ENCODE results near the gene PDSS1. TPM values are rescaled to one million over a fixed set of nuclear protein-coding genes. Genes with fewer than 3 reads are reported as not detected.

PDSS1 gene
- total and polyA plus RNA-seq, 9 of the 15 experiments (the other 6 are each of a cell fraction or from before 2014, with no cell fraction given), result 11.0 to 59.5 (median 45.3) TPM

DNA sequence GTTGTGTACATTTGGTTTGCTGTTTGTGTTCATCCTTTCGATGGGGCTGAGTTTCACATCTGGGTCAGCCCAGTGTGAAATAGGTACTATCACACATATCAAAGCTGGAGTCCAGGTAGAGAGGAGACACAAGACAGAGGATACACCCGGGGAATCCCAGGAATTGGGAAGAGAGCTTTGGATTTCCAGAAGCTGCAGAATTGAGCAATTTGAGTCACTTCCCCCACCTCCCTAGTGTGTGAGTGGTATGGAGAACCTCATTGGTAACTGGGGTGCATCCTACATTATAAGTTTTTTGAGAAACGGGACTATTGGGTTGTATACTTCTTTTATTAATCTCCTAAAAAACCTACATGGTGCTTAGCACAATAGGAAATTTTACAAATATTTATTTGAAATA is 12.1 kb upstream of the PDSS1 start:
- POLR2A ChIA-PET, result no interaction called here
- H3K9me1 ChIP-seq (ENCODE audit: control insufficient read depth, insufficient read depth, low read length), result no peaks in the 10 kb centered on the region
- H4K20me1 ChIP-seq (replicated peaks; ENCODE audit: control insufficient read depth, insufficient read depth, low read length), result no peaks in the 10 kb centered on the region
- no peaks in the 10 kb centered on the region; a peak in 1 of 5 replicates for H3K4me1 ChIP-seq (replicated peaks in 1 of 2; ENCODE audit: control insufficient read depth in 2 of 2, insufficient read depth in 2 of 2, low read length in 2 of 2)
- intact Hi-C loops (cut with micrococcal nuclease) (no loop called here), in situ Hi-C loops (cut with MboI) (no loop called here)
- H2AFZ ChIP-seq (ENCODE audit: low read depth, low read length), result peak overlapping the region; percentile 84
- H3K36me3 ChIP-seq (ENCODE audit: control insufficient read depth, insufficient read depth, low read length), result no peaks in the 10 kb centered on the region
- BruUV-seq (replicated peaks), result no TSS peak
- ATAC-seq (no peak), FAIRE-seq (no peak), DNase-seq (ENCODE audit: extremely low read depth in 1 of 4, low spot score in 3 of 4) (no peak)
- H3K4me2 ChIP-seq (ENCODE audit: insufficient read depth, low read length), result no peak overlapping the region
- no peak overlapping the region for H3K4me3 ChIP-seq
- H3K9me3 ChIP-seq (replicated peaks; ENCODE audit: control insufficient read depth, insufficient read depth, low read depth, low read length), result no peaks in the 10 kb centered on the region
- CTCF ChIA-PET (ENCODE audit: low intra/inter-chr PET ratio), result no interaction called here
- 29% methylated on average over 3 of the region's 3 CpGs for WGBS (ENCODE audit: insufficient coverage, low coverage, missing lambda C conversion rate)
- H3K27ac ChIP-seq (ENCODE audit: extremely low read depth, low read depth, low read length), result no peak overlapping the region
- no peaks in the 10 kb centered on the region for H3K27me3 ChIP-seq (ENCODE audit: control insufficient read depth in 2 of 2, insufficient read depth in 2 of 2, low read length in 2 of 2)
- H3K9ac ChIP-seq (ENCODE audit: insufficient read depth in 1 of 2, low read depth in 2 of 2, low read length in 2 of 2), result no peak overlapping the region
- H3K79me2 ChIP-seq (ENCODE audit: control insufficient read depth, insufficient read depth, low read length), result no peaks in the 10 kb centered on the region
- TF ChIP-seq POLR2H (tag; IDR thresholded peaks at IDR 0.05; ENCODE audit: low read depth), result no peak
- TF ChIP-seq PCBP2 (IDR thresholded peaks at IDR 0.05; ENCODE audit: low read depth, low read length, poor library complexity, severe bottlenecking), result no peak
- TF ChIP-seq TARDBP (IDR thresholded peaks at IDR 0.05), result no peak
- TF ChIP-seq, protein P1, sequence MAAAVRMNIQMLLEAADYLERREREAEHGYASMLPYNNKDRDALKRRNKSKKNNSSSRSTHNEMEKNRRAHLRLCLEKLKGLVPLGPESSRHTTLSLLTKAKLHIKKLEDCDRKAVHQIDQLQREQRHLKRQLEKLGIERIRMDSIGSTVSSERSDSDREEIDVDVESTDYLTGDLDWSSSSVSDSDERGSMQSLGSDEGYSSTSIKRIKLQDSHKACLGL (CRISPR knock-in tag; IDR thresholded peaks at IDR 0.05; ENCODE audit: borderline replicate concordance, poor library complexity, severe bottlenecking), result no peak
- no peak for TF ChIP-seq HNRNPUL1 (IDR thresholded peaks at IDR 0.05; ENCODE audit: low read length)
- TF ChIP-seq MYC (IDR thresholded peaks at IDR 0.05; ENCODE audit: low read depth, low read length), result no peak
- TF ChIP-seq MYC (CRISPR knock-in tag; IDR thresholded peaks at IDR 0.05; ENCODE audit: borderline replicate concordance, low read depth), result no peak
- TF ChIP-seq MAFF (IDR thresholded peaks at IDR 0.05; ENCODE audit: low read length), result no peak
- TF ChIP-seq, protein P2, sequence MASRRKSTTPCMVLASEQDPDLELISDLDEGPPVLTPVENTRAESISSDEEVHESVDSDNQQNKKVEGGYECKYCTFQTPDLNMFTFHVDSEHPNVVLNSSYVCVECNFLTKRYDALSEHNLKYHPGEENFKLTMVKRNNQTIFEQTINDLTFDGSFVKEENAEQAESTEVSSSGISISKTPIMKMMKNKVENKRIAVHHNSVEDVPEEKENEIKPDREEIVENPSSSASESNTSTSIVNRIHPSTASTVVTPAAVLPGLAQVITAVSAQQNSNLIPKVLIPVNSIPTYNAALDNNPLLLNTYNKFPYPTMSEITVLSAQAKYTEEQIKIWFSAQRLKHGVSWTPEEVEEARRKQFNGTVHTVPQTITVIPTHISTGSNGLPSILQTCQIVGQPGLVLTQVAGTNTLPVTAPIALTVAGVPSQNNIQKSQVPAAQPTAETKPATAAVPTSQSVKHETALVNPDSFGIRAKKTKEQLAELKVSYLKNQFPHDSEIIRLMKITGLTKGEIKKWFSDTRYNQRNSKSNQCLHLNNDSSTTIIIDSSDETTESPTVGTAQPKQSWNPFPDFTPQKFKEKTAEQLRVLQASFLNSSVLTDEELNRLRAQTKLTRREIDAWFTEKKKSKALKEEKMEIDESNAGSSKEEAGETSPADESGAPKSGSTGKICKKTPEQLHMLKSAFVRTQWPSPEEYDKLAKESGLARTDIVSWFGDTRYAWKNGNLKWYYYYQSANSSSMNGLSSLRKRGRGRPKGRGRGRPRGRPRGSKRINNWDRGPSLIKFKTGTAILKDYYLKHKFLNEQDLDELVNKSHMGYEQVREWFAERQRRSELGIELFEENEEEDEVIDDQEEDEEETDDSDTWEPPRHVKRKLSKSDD (conservative IDR thresholded peaks at IDR 0.05; ENCODE audit: low read length), result no peak
- no peak for TF ChIP-seq ETV1 (tag; conservative IDR thresholded peaks at IDR 0.05; ENCODE audit: low read depth)
- no peak for TF ChIP-seq ZNF324 (CRISPR knock-in tag; IDR thresholded peaks at IDR 0.05)
- TF ChIP-seq ARID2 (IDR thresholded peaks at IDR 0.05), result no peak
- TF ChIP-seq, protein P3, sequence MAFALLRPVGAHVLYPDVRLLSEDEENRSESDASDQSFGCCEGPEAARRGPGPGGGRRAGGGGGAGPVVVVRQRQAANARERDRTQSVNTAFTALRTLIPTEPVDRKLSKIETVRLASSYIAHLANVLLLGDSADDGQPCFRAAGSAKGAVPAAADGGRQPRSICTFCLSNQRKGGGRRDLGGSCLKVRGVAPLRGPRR (CRISPR knock-in tag; IDR thresholded peaks at IDR 0.05), result no peak
- TF ChIP-seq ZBTB1 (CRISPR knock-in tag; IDR thresholded peaks at IDR 0.05; ENCODE audit: borderline replicate concordance, low read depth), result no peak
- TF ChIP-seq TFAM (CRISPR knock-in tag; conservative IDR thresholded peaks at IDR 0.05), result no peak

All from K562 (cell line).